Loucy (cell line): ENCODE results near the gene CCDC71.

Experiments
- H2AFZ ChIP-seq: fragments of 200-600 bp; sonication (generic); 2 replicates; pipeline ENCODE4 v1.6.0; 2016; ENCODE audit warnings: antibody characterized with exemption, mild to moderate bottlenecking, low read length, moderate library complexity
- H3F3A ChIP-seq: fragments of 200-600 bp; 2 replicates; pipeline ENCODE4 v1.6.0; 2016; ENCODE audit warnings: antibody characterized with exemption, low read depth, mild to moderate bottlenecking
- H3K27me3 ChIP-seq: fragments of 200-600 bp; sonication (generic); 2 replicates; pipeline ENCODE4 v1.6.1; 2014; ENCODE audit warnings: low read length, mild to moderate bottlenecking; ENCODE audit not compliant: insufficient read depth, poor library complexity, severe bottlenecking
- H3K36me3 ChIP-seq: fragments of 200-600 bp; sonication (generic); 2 replicates; pipeline ENCODE4 v1.6.1; 2016; ENCODE audit warnings: low read length; ENCODE audit not compliant: insufficient read depth
- H3K4me1 ChIP-seq: fragments of 200-600 bp; sonication (generic); 2 replicates; pipeline ENCODE4 v1.5.1; 2014; ENCODE audit warnings: low read length, mild to moderate bottlenecking; ENCODE audit not compliant: insufficient read depth, poor library complexity, severe bottlenecking
- H3K4me2 ChIP-seq: fragments of 200-600 bp; sonication (generic); 2 replicates; pipeline ENCODE4 v1.6.0; 2014; ENCODE audit warnings: antibody characterized with exemption, low read length, low read depth, mild to moderate bottlenecking; ENCODE audit not compliant: poor library complexity, severe bottlenecking
- H3K4me3 ChIP-seq: fragments of 200-600 bp; sonication (generic); 2 replicates; pipeline ENCODE4 v1.5.1; 2014; ENCODE audit warnings: low read length, mild to moderate bottlenecking, mixed read lengths; ENCODE audit not compliant: poor library complexity, severe bottlenecking
- H3K79me2 ChIP-seq: fragments of 200-600 bp; sonication (generic); 2 replicates; pipeline ENCODE4 v1.6.1; 2014; ENCODE audit warnings: low read length; ENCODE audit not compliant: insufficient read depth
- H3K9ac ChIP-seq: fragments of 200-600 bp; sonication (generic); 2 replicates; pipeline ENCODE4 v1.6.0; 2014; ENCODE audit warnings: mild to moderate bottlenecking, low read depth, low read length, moderate library complexity; ENCODE audit not compliant: poor library complexity, severe bottlenecking
- H3K9me2 ChIP-seq: fragments of 200-600 bp; sonication (generic); replicated peaks from 2 replicates; pipeline ENCODE4 v1.6.1; 2016; ENCODE audit warnings: low read depth, low read length, mixed read lengths
- H3K9me3 ChIP-seq: fragments of 200-600 bp; sonication (generic); 2 replicates; pipeline ENCODE4 v1.6.1; 2014; ENCODE audit warnings: mild to moderate bottlenecking, antibody characterized with exemption, low read length, low read depth; ENCODE audit not compliant: insufficient read depth
- H4K20me1 ChIP-seq: fragments of 200-600 bp; sonication (generic); 2 replicates; pipeline ENCODE4 v1.6.0; 2014; ENCODE audit warnings: antibody characterized with exemption, low read length, mild to moderate bottlenecking; ENCODE audit not compliant: insufficient read depth, poor library complexity, severe bottlenecking
- CTCF ChIP-seq: fragments of 200-600 bp; sonication (generic); conservative IDR thresholded peaks from 2 replicates; pipeline ENCODE4 v1.5.1; 2014; ENCODE audit warnings: mild to moderate bottlenecking, antibody characterized with exemption, low read length
- EZH2phosphoT487 ChIP-seq: fragments of 200-600 bp; IDR thresholded peaks from 2 replicates; pipeline ENCODE4 v1.6.1; 2018; ENCODE audit warnings: antibody characterized with exemption, mild to moderate bottlenecking, moderate library complexity, borderline replicate concordance

Gene CCDC71

GRCh38 chr3:49166752-49167556 lies 823 bp upstream of the CCDC71 start:
- H3K79me2 ChIP-seq, result peaks cover 22% of the 10 kb centered on the region
- H3K4me3 ChIP-seq, result peak overlapping the region; percentile 94
- peaks cover 46% of the 10 kb centered on the region for H3K27me3 ChIP-seq
- no peak for TF ChIP-seq CTCF
- TF ChIP-seq EZH2phosphoT487, result no peak
- no peaks in the 10 kb centered on the region for H4K20me1 ChIP-seq
- H3K36me3 ChIP-seq, result peaks cover 6% of the 10 kb centered on the region; the same call in 1 of the 2 replicates
- peak overlapping the region; percentile 65 for H3K4me2 ChIP-seq
- no peaks in the 10 kb centered on the region for H3K9me3 ChIP-seq
- no peaks in the 10 kb centered on the region for H3F3A ChIP-seq
- H3K4me1 ChIP-seq, result peaks cover 17% of the 10 kb centered on the region
- peak overlapping the region; percentile 84 for H3K9ac ChIP-seq
- H3K9me2 ChIP-seq, result no peaks in the 10 kb centered on the region
- H2AFZ ChIP-seq, result peak overlapping the region; percentile 94

- Histone ChIP-seq H3K4me2 (peak overlapping the region; percentile 96), H3K9me2 (no peaks in the 10 kb centered on the region), H3K4me3 (peak overlapping the region; percentile 94), H3K9me3 (no peaks in the 10 kb centered on the region), H3K79me2 (peaks cover 22% of the 10 kb centered on the region), H3K4me1 (peaks cover 17% of the 10 kb centered on the region), H3F3A (no peaks in the 10 kb centered on the region), H3K9ac (peak overlapping the region; percentile 84), H4K20me1 (no peaks in the 10 kb centered on the region), H3K36me3 (peaks cover 6% of the 10 kb centered on the region; the same call in 1 of the 2 replicates), H2AFZ (no peak overlapping the region), H3K27me3 (peaks cover 37% of the 10 kb centered on the region)
- TF ChIP-seq EZH2phosphoT487 (no peak), CTCF (no peak)
Measured at GRCh38 chr3:49164983-49165720, 979 bp downstream of the CCDC71 start.

- Histone ChIP-seq H2AFZ (no peak overlapping the region), H3K9me3 (no peaks in the 10 kb centered on the region), H3K4me2 (no peak overlapping the region), H3K79me2 (peaks cover 22% of the 10 kb centered on the region), H3K9ac (no peak overlapping the region), H3K9me2 (no peaks in the 10 kb centered on the region), H3K27me3 (peaks cover 21% of the 10 kb centered on the region), H3F3A (no peaks in the 10 kb centered on the region), H3K4me3 (no peak overlapping the region), H3K4me1 (peaks cover 17% of the 10 kb centered on the region), H4K20me1 (no peaks in the 10 kb centered on the region), H3K36me3 (peaks cover 6% of the 10 kb centered on the region; the same call in 1 of the 2 replicates)
- no peak for TF ChIP-seq CTCF
Measured at GRCh38 chr3:49163609-49164008, 2.5 kb downstream of the CCDC71 start.
